Myocyte (in vitro differentiated cells): ENCODE results near the gene GPC5. TPM values are rescaled to one million over a fixed set of nuclear protein-coding genes. Genes with fewer than 3 reads are reported as not detected.
A peak's percentile ranks its signal among the peaks of the same experiment; 100 is the strongest.
"Not testable (repeated sequence)": the region's sequence is repeated elsewhere in the genome, so short reads cannot be mapped to it uniquely, and the experiment has no call there.

ENCODE experiments used
- DNase-seq: peaks from one replicate; pipeline ENCODE4 v3.0.0-alpha.2; 2012; ENCODE audit warnings: low read depth
- polyA plus RNA-seq: library from polyadenylated mRNA; unstranded; fragments of >200 nt; gene quantifications from one replicate; pipeline ENCODE4 v1.2.1, GENCODE V29; 2012; ENCODE audit warnings: missing spikeins
- total RNA-seq: library from RNA; depleted of rRNA; stranded (reverse); fragments of >200 nt; gene quantifications from 2 replicates; pipeline ENCODE4 v1.2.3, GENCODE V29; 2014

Gene GPC5
- total RNA-seq, result 0.21 TPM in 1 of 2 replicates, not detected in the other
- not detected for polyA plus RNA-seq

DNA sequence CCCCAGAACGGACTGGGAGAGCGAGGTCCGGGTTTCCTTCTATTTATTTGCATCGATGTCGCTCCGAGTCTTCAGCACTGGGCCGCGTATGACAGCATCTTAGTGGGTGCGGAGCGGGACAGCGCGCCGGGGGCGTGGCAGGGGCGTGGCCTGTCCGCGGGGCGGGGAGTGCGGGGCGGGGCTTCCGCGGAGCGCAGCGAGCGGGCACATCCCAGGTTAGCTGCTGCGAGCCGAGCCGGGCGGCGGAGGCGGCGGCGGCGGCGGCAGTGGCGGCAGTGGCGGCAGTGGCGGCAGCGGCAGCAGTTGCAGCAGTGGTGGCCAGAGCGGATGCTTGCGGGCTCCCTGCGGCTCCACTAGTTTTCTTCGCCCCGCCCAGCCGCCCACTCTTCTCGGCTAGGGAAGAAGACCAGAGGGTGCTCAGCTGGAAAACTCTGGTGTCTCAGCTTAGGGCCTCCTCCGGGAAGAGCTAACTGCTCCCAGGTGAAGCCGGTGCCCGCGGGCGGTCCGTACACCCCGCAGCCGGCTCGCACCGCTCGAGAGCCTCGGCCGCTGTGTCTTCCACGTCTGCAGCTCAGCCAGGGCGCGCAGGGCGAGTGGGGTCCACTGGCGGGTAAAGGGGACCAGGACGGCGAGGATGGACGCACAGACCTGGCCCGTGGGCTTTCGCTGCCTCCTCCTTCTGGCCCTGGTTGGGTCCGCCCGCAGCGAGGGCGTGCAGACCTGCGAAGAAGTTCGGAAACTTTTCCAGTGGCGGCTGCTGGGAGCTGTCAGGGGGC is at the start of gene GPC5:
GPC5 (plus strand) TSS at position 209 of the 776 bp plus-strand sequence.
- DNase-seq, result peak; percentile 62

DNA sequence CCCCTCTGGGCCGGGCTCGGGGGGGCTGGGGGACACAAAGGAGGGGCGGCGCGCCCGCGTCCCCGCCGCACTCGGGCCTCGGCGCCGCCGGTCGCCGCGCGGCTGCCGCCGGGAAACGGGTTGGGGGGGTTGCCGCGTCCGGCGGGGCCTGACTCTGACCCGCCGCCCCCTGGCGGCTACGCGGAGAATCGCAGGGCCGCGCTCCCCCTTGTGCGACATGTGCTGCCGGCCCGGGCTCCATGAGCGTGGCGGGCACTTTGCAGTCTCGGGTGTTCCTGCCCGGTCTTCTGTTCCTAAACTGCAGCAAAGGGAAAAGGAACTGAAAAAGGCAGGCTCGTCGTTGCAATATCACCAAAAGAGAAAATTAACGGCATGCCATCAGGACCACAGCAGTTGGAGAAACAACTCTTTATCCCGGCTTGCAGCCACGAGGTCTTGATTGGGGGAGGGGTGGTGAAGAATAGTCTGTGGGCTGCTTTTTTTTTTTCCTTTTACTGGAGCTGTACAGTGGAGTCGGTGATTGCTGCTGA is 49.5 kb upstream of the GPC5 start:
- peak; percentile 91 for DNase-seq

DNA sequence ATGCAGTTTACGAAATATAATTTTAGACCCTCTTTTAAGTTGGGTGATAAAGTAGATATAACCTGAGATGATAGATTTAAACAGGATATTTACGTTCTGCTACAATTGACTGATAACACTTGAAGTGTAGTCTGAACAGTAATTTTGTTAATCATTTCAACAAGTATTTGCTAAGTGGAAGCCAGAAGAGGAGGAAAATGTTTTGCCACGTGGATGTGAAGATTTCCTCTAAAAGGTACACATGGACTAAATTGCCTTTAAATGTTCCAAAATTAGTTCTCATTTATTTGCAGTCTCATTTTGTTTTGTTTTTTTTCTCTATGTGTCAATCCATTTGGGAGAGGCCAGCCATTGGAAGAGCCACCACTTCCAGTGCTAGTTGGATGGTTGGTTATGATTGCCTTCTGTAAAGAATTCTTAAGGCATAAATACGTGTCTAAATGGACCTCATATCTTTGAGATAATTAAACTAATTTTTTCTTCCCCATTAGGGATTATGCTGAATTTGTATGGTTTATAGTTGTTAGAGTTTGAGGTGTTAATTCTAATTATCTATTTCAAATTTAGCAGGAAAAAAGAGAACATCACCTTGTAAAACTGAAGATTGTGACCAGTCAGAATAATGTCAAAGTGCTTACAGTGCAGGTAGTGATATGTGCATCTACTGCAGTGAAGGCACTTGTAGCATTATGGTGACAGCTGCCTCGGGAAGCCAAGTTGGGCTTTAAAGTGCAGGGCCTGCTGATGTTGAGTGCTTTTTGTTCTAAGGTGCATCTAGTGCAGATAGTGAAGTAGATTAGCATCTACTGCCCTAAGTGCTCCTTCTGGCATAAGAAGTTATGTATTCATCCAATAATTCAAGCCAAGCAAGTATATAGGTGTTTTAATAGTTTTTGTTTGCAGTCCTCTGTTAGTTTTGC is 48.2 kb upstream of the GPC5 start:
- DNase-seq, result no peak

DNA sequence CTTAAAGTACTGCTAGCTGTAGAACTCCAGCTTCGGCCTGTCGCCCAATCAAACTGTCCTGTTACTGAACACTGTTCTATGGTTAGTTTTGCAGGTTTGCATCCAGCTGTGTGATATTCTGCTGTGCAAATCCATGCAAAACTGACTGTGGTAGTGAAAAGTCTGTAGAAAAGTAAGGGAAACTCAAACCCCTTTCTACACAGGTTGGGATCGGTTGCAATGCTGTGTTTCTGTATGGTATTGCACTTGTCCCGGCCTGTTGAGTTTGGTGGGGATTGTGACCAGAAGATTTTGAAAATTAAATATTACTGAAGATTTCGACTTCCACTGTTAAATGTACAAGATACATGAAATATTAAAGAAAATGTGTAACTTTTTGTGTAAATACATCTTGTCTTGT is 47.3 kb upstream of the GPC5 start:
- DNase-seq, result no peak

DNA sequence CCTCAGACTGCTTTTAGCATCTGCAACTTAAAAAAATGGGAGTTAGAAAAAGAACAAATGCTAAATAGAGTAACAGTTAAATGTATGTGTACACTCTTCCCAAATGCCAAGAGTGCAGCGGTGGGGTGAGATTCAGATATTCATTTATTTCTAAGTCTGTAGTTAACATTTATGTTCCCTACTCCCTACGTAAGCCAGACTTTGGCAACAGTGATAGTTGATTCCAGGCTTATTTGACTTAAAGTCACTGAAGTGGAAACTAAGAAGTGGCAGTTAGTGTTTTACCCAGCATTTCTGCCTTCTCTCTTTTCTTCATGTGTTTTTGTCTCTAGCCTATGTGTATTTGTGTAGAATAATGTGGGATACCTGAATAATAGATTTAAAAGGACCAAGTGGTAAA is 46.4 kb upstream of the GPC5 start:
- DNase-seq, result no peak

DNA sequence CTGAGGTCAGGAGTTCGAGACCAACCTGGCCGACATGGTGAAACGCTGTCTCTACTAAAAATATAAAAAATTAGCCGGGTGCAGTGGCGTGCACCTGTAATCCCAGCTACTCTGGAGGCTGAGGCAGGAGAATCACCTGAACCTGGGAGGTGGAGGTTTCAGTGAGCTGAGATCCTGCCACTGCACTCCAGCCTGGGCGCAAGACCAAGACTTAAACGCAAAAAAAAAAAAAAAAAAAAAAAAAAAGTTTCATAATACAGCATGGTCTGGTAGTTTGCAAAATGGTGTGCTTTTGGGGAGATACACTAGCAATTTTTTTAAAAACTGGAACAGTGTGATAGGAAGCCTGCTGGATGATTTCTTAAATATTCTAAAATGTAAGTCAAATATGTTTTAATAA is 45.5 kb upstream of the GPC5 start:
- DNase-seq, result not testable (repeated sequence)

DNA sequence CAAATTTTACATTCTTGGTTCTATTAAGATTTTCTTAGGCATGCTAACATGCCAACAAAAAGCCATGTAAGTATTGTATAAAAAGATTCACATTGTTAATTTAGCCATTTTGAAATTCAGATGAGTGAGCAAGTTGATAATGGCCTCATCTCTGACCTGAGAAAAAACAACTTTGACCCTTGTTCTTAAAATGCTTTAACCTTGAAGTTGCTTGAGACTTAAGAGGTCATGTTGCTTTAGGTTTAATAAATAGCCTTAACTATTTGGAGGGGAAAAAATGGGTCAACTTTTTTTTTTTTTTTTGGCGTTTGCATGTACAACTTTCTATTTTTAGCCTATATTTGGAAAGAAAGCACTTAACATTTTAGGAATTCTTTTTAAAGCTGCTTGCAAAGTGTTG is 44.9 kb upstream of the GPC5 start:
- no peak for DNase-seq

DNA sequence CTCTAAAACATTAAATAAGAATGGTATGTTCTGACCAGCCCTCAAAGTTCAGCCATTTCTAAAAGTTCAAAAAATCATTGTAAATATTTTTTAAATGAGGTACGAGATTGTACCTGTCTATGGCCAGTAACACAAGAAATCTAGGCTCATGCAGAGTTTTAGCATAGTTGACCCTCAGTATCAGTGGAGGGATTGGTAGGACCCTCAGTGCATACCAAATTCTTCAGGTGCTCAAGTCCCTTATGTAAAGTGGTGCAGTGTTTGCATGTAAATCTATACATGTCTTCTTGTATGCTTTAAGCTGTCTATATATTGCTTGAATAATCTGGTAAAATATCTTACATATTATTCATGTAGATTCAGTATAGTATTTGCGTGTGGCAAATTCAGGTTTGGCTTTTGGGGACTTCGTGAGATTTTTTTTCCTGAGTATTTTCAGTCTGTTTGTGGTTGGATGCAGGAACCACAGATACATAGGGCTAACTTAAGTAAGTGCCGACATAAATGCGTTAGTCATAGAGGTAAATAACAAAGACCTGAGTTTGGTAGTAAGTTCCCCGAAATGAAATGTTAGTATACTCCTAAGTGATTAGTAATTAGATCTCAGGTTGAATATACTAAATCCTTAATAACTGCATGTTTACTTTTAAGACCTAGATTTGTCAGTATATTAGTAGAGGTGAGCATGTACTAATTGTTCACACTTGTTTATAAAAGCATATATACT is 43.2 kb upstream of the GPC5 start:
- DNase-seq, result no peak

DNA sequence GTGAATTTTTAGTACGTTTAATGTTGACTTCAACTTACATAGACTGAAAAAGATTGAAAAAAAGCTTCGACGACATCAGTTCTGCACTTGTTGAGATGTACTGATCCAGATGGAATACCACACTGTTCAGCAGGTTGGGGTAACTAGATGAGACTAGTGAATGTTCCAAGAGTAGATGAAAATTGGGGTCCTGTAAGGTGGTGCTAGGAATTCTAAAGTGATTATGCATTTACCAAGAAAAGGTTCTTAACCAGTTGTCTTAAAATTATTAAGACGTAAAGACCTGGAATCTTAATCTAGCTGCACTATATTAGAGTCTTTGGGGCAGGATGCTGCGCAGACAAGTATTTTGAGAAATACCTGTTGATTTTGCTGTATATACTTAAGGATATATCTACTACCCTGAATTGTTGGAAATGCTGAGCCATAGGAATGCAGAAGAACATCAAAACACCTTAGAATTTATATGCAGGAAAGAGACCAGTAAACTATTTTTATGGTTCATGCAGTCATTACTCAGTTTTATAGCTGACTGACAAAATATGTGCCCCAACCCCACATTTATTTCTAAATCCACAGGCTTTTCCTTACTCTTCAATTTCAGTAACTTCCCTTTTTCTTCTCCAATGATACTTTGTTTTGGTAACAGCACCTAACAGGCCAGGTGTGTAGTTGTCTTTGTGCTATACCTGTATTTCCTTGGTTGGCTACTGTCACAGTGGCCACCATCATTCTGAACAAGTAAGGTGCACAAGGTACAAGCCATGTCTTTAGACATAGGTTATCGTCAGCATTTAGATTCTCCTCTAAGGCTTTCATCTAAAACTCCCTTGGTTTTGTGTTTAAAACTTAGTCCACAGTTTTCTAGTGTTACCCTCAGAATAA is 42.4 kb upstream of the GPC5 start:
- no peak for DNase-seq

DNA sequence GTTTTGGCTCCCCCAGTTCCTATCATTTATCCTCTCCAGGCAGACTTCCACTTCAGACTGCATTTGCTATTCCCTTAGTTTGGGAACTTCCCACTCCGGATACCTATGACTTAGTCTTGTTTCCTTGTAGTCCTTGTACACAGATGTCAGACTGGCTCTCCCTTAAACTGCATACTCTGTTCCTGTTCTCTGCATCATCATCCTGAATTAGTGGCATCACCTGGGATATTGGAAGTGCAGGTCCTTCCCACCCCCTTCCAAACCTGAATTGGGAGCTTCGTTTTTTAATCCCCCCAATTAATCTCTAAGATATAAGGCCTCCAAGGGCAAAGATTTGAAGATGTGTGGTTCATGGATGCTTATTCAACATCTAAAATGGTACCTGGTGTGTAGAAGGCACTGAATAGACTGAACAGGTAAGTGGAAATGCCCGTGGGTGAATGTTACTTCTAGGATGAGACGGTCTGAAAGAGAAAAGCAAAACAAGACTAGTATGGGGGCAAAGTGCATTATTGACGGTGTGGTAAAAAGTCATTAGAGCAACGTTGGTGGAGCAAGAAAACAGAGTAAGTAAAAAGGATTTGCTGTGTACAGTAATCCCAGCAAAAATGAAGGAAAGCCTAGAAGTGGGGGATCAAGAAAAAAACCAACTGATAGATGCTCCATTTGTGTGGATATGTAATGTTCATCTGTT is 41.4 kb upstream of the GPC5 start:
- no peak for DNase-seq

DNA sequence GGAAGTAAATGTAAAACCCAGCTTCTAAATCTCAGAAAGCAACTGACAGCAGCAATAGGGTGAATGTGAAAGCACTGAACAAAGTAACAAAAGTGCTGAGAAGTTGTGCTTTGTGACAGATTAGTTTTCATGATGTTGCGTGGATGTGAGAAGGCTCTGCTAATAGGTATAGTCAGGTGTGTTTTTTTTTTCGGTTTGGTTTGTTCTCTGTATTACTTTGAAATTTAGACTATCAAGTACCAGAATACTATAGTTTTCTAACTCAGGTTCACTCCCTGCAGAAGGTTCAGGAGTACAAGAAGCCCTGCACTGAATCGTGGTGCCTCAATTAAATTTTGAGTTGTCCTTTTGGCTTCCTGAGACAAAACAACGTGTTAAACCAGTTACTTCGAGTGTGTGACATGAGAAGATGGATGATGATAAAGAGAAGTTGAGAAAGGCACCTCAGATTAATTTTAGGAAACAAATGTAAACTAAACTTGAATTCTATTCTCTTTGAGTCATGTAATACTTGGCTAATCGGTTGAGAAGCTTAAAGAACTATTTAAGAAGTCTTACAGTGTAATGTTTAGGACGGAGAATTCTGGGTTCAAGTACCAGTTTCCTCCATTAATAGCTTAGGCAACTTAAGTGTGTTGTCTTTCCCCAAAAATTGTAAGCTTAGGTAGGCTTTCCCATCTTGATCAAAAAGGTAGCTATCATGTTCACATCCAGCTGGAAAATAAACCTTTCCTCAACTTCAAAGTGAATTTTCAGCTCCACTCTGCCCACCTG is 40.6 kb upstream of the GPC5 start:
- no peak for DNase-seq

DNA sequence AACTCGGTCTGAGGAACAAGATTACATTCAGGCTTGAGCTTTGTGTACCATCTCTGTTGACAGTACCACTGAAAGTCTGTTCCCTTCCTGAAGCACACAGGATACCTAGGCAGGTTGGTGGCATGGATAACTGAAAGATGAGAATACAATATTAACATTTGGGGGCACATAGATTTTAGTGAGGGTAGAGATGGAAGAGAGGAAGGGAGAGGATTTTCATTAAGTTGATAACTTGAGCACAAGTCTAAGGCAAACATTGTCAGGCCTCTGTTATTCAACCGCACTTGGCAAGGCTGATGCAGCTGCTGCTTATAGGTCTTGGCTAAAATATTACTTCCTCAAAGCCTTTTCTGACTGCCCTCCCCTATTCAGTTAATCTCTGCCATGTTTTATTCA is 40.0 kb upstream of the GPC5 start:
- peak; percentile 30 for DNase-seq

DNA sequence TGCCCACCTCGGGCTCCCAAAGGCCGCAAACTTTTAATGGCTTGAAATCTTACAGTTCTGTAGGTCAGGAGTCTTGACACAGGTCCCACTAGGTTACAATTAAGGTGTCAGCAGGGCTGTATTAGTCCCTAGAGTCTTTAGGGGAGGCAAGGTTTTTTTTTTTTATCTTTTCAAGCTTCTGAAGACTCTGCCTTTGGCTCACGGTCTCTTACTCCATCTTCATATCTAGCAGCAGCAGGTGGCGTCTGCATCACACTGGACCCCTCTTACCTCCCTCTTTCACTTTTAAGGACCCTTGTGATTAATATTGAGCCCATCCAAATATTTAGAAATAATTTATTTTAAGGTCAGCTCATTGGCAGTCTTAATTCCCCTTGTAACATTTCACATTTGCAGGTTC is 39.3 kb upstream of the GPC5 start:
- DNase-seq, result no peak

DNA sequence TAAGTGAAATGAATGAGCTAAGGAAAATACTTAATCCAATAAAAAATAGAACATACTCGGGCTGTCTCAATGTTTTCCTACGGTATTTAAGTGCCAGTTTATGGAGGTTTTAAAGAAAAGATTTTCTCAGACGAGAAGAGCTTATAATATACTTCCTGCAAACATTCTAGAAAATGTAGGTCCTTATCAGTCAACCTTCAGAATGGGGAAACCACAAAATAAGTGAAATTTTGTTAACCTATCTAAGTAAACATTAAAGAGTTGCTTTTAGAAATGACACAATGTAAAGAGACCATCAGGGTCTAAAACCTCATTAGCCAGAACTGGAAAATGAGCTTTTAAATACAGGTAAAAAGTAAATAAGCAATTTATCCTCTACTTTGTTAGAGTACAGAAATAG is 38.8 kb upstream of the GPC5 start:
- no peak for DNase-seq

DNA sequence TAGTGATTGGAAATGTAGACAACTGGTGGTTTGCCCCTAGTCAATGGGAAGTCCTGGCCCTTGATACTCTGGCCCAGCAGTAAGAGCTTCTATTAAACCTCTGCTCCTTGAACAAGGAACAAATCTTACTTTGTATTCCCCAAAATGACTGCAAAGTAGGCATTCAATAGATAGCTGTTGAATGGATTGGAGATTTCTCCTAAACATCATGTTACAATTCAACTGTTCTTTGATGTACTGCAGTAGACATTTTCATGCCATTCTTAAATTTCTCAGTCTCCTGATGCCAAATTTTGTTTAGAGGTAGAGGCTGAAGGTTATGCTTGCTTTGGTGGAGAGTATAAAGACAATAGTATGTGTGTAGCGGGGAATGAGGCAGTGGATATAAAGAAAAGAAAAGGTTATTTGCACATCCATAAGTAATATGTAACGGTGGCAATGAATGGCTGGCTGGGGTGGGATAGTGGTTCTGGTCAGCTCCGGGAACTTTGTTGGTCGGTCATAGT is 38.1 kb upstream of the GPC5 start:
- no peak for DNase-seq

DNA sequence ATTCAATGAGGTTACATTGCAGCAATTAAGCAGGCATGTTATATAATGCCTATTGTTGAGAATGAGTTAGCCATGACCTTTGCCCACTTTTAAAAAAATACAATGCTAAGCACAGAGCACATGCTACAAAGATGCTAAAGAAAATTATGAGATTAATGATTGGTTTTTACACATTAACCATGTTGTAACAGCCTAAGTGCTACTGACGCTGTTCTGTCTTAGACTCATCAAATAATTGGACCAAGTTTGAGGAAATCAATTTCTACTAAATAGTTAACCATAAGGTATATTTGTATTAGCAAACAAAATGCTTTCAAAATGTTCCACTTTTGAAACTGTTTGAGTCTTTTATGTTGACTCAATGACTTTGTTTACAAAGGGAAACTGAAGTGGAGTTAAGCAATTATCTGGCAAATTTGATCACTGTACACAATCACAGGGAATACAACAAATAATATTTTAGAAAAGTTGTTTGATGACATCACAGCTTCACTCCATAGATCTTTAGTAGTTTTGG is 36.6 kb upstream of the GPC5 start:
- DNase-seq, result no peak

DNA sequence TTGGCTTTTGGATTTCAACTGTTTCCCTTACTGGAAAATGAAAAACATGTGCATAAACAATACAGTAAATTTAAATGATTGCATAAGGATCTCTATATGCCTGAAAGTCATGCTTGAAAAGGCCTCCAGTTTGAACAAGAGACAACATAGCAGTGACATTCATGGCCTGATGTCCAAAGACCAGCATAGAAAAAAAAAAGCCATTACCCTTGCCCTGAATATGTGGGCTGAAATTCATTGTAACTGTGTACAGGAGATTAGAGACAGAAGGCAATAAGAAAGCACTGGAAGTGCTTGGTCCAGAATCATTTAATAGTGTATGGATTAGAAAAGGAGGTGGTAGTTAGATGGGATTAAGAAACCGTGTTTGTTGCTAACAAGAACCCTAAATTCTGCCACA is 35.5 kb upstream of the GPC5 start:
- no peak for DNase-seq

DNA sequence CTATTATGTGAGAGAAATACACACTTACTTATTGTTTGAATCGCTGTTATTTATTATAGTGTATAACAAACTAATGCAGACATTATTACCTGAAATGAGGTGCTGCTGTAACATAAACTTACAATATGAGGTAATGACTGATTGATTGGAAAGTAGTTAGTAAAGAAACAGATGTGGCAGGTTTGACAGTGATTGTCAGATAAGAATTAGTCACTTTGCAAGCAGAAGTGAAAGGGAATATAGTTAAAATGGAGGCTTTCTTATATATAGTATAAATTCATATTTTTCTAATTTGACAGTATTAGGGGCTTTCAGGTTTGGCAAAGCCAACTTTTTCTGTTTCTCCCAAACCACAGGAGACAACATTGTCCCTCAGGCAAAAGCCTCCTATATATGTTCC is 30.3 kb upstream of the GPC5 start:
- no peak for DNase-seq
